HepG2 (cell line): ENCODE measurements around the gene PALM2AKAP2. TPM values are rescaled to one million over a fixed set of nuclear protein-coding genes. Genes with fewer than 3 reads are reported as not detected.

Experiments used
- ATAC-seq: fragments of 200-7000 bp; cut with Tn5 transposase; 3 replicates; pipeline ENCODE4 v1.9.1; 2020; ENCODE audit warnings: mild to moderate bottlenecking, moderate library complexity
- BruUV-seq: library from RNA; stranded (reverse); fragments of 400-500 nt; replicated peaks from 2 replicates; lab custom pipeline; 2021; lab: Mats Ljungman, UMichigan
- CTCF ChIA-PET: fragments of 300-600 bp; formaldehyde crosslinking; extraction: SDS; loops from one replicate; lab custom pipeline; 2021; ENCODE audit warnings: low total read pairs, inconsistent platforms, low intra/inter-chr PET ratio; lab: Yijun Ruan, JAX
- POLR2A ChIA-PET: fragments of 350-600 bp; sonication (Branson Sonifier 250); formaldehyde crosslinking; loops from one replicate; lab custom pipeline; 2020; ENCODE audit warnings: antibody characterized with exemption, inconsistent platforms; lab: Yijun Ruan, JAX
- DNase-seq: peaks from one replicate; pipeline ENCODE4 v3.0.0-alpha.2; 2015; ENCODE audit warnings: low spot score
- FAIRE-seq: peaks from 3 replicates; lab custom pipeline; 2011; peaks lifted over from hg19 to GRCh38; lab: Jason Lieb, UNC
- H2AFZ ChIP-seq: one replicate; pipeline ENCODE4 v1.6.1; 2011; ENCODE audit warnings: low read length, inconsistent platforms
- H3K27ac ChIP-seq: fragments of 300-600 bp; 3 replicates; pipeline ENCODE4 v1.8.0; 2011; ENCODE audit warnings: mixed run types, mild to moderate bottlenecking, mixed read lengths, low read length, inconsistent platforms; ENCODE audit not compliant: insufficient read depth; ENCODE audit errors: extremely low read length
- H3K27me3 ChIP-seq, 2 experiments: fragments of 200-600 bp in 1 of 2; 2 replicates in 1 of 2; 3 replicates in 1 of 2; pipeline versions ENCODE4 v1.6.0 to v1.8.0; 2011; ENCODE audit warnings: low read length in 2 of 2, mild to moderate bottlenecking in 2 of 2, moderate library complexity in 2 of 2, inconsistent platforms in 1 of 2; ENCODE audit not compliant: insufficient read depth in 2 of 2, control insufficient read depth in 1 of 2
- H3K36me3 ChIP-seq, 2 experiments: fragments of 200-600 bp in 1 of 2; replicated peaks in 1 of 2; 2 replicates in 1 of 2; 3 replicates in 1 of 2; pipeline versions ENCODE4 v1.5.1 to v1.8.0; 2011; ENCODE audit warnings: low read length in 2 of 2, inconsistent platforms in 1 of 2; ENCODE audit not compliant: insufficient read depth in 2 of 2, control insufficient read depth in 1 of 2
- H3K4me1 ChIP-seq: 2 replicates; pipeline ENCODE4 v1.5.1; 2012; ENCODE audit warnings: low read length, inconsistent platforms; ENCODE audit not compliant: insufficient read depth
- H3K4me2 ChIP-seq: 2 replicates; pipeline ENCODE4 v1.6.0; 2011; ENCODE audit warnings: low read depth, low read length, inconsistent platforms
- H3K4me3 ChIP-seq, 3 experiments: fragments of 200-600 bp in 1 of 3; sonication (generic), shearing (Covaris generic) in 1 of 3; replicated peaks in 1 of 3; 2 replicates each; pipeline ENCODE4 v1.5.1; 2011 to 2016; ENCODE audit warnings: low read length in 3 of 3, inconsistent platforms in 2 of 3, low read depth in 2 of 3, mild to moderate bottlenecking in 2 of 3, control low read depth in 1 of 3, mixed read lengths in 1 of 3; ENCODE audit not compliant: insufficient read depth in 1 of 3
- H3K79me2 ChIP-seq: one replicate; pipeline ENCODE4 v1.6.1; 2011; ENCODE audit warnings: low read length, inconsistent platforms; ENCODE audit not compliant: insufficient read depth
- H3K9ac ChIP-seq: 2 replicates; pipeline ENCODE4 v1.6.0; 2011; ENCODE audit warnings: mild to moderate bottlenecking, low read depth, low read length, inconsistent platforms; ENCODE audit not compliant: insufficient read depth
- H3K9me3 ChIP-seq: 2 replicates; pipeline ENCODE4 v1.5.1; 2012; ENCODE audit warnings: mild to moderate bottlenecking, low read length
- H4K20me1 ChIP-seq: 2 replicates; pipeline ENCODE4 v1.6.0; 2011; ENCODE audit warnings: inconsistent platforms, mild to moderate bottlenecking, low read length, moderate library complexity; ENCODE audit not compliant: insufficient read depth
- ARID3A ChIP-seq: IDR thresholded peaks from 2 replicates; pipeline ENCODE4 v1.6.1; 2012; ENCODE audit warnings: low read depth, low read length, improper control_type of control experiment
- ELF3 ChIP-seq: IDR thresholded peaks from 2 replicates; pipeline ENCODE4 v1.6.1; 2016; ENCODE audit warnings: missing genetic modification reagents, missing compliant biosample characterization
- EP300 ChIP-seq, 3 experiments: sonication (generic) in 1 of 3; formaldehyde crosslinking in 1 of 3; IDR thresholded peaks; 2 replicates each; pipeline versions ENCODE4 v1.5.1 to v1.6.1; 2011 to 2020; ENCODE audit warnings: low read depth in 2 of 3, low read length in 2 of 3, borderline replicate concordance in 1 of 3, improper control_type of control experiment in 1 of 3, mild to moderate bottlenecking in 1 of 3, missing genetic modification reagents in 1 of 3, moderate library complexity in 1 of 3
- FOSL1 ChIP-seq: sonication (generic); formaldehyde crosslinking; IDR thresholded peaks from 2 replicates; pipeline ENCODE4 v1.9.0; 2021; ENCODE audit warnings: missing genetic modification reagents, borderline replicate concordance
- GABPA ChIP-seq, 2 experiments: IDR thresholded peaks; 2 replicates each; pipeline ENCODE4 v1.6.1; 2011 to 2016; ENCODE audit warnings: low read depth in 2 of 2, low read length in 1 of 2, missing biosample characterization in 1 of 2, missing genetic modification characterization in 1 of 2
- GFI1 ChIP-seq: sonication (generic); formaldehyde crosslinking; IDR thresholded peaks from 2 replicates; pipeline ENCODE4 v1.5.0; 2020; ENCODE audit warnings: missing genetic modification reagents, mild to moderate bottlenecking, borderline replicate concordance
- HDAC1 ChIP-seq: sonication (generic); formaldehyde crosslinking; IDR thresholded peaks from 2 replicates; pipeline ENCODE4 v1.5.1; 2020; ENCODE audit warnings: mild to moderate bottlenecking, missing genetic modification reagents
- HMG20A ChIP-seq: IDR thresholded peaks from 2 replicates; pipeline ENCODE4 v1.6.1; 2016; ENCODE audit warnings: borderline replicate concordance
- HOXA3 ChIP-seq: sonication (generic); formaldehyde crosslinking; IDR thresholded peaks from 2 replicates; pipeline ENCODE4 v1.5.0; 2020; ENCODE audit warnings: missing genetic modification reagents
- JUN ChIP-seq: sonication (generic); formaldehyde crosslinking; IDR thresholded peaks from 2 replicates; pipeline ENCODE4 v1.4.0; 2020; ENCODE audit warnings: mild to moderate bottlenecking, missing genetic modification reagents
- KDM3A ChIP-seq: IDR thresholded peaks from 2 replicates; pipeline ENCODE4 v1.6.1; 2018; ENCODE audit warnings: low read depth, missing compliant biosample characterization
- MED1 ChIP-seq: sonication (generic); formaldehyde crosslinking; IDR thresholded peaks from 2 replicates; pipeline ENCODE4 v1.4.0; 2020; ENCODE audit warnings: missing genetic modification reagents
- NR2F1 ChIP-seq, 2 experiments: fragments of 450-650 bp in 1 of 2; formaldehyde crosslinking in 1 of 2; IDR thresholded peaks; 2 replicates each; pipeline versions ENCODE4 v1.5.0 to v1.6.1; 2016 to 2020; ENCODE audit warnings: mild to moderate bottlenecking in 1 of 2, missing compliant biosample characterization in 1 of 2, missing genetic modification reagents in 1 of 2, moderate library complexity in 1 of 2
- RARA ChIP-seq: IDR thresholded peaks from 2 replicates; pipeline ENCODE4 v1.6.1; 2016; ENCODE audit warnings: missing genetic modification reagents, missing compliant biosample characterization
- SALL1 ChIP-seq: sonication (generic); formaldehyde crosslinking; IDR thresholded peaks from 2 replicates; pipeline ENCODE4 v1.8.0; 2022; ENCODE audit warnings: mild to moderate bottlenecking, missing genetic modification reagents
- SOX5 ChIP-seq: IDR thresholded peaks from 2 replicates; pipeline ENCODE4 v1.6.1; 2016; ENCODE audit warnings: borderline replicate concordance
- TBL1XR1 ChIP-seq: fragments of 150-350 bp; IDR thresholded peaks from 2 replicates; pipeline ENCODE4 v1.6.1; 2014; ENCODE audit warnings: borderline replicate concordance, low read length; ENCODE audit not compliant: partially characterized antibody
- ZEB1 ChIP-seq: IDR thresholded peaks from 2 replicates; pipeline ENCODE4 v1.6.1; 2012; ENCODE audit warnings: mild to moderate bottlenecking, low read depth, inconsistent platforms; ENCODE audit not compliant: insufficient replicate concordance
- ZNF326 ChIP-seq: sonication (generic); formaldehyde crosslinking; IDR thresholded peaks from 2 replicates; pipeline ENCODE4 v1.4.0; 2020; ENCODE audit warnings: missing genetic modification reagents, borderline replicate concordance
- ZNF644 ChIP-seq: IDR thresholded peaks from 2 replicates; pipeline ENCODE4 v1.6.1; 2016; ENCODE audit warnings: low read depth
- ZSCAN20 ChIP-seq: sonication (generic); formaldehyde crosslinking; IDR thresholded peaks from 2 replicates; pipeline ENCODE4 v1.4.0; 2020; ENCODE audit warnings: missing genetic modification reagents, mild to moderate bottlenecking, borderline replicate concordance
- WGBS: methylation state at CpG from one replicate; pipeline ENCODE4 v1.1.6; 2017; ENCODE audit warnings: low lambda C conversion rate; 5-methylcytosine and 5-hydroxymethylcytosine counted together
- in situ Hi-C: cut with HindIII; loops from 2 replicates; pipeline ENCODE4 v1.10.0; 2017; ENCODE audit warnings: low pct_unique_long_range_greater_than_20kb; ENCODE audit not compliant: extremely low pct_ligation_motif_present
- intact Hi-C: fragments of 100-400 bp; cut with micrococcal nuclease; formaldehyde crosslinking; loops from one replicate; pipeline ENCODE4 v1.10.0; 2022; ENCODE audit not compliant: unreplicated experiment
- polyA plus RNA-seq, 8 experiments: library from polyadenylated mRNA; depleted of rRNA in 3 of 8; stranded (reverse) in 7 of 8; unstranded in 1 of 8; fragments of >200 nt; fragmentation: Illumina TruSeq in 4 of 8; extraction: Trizol in 4 of 8; gene quantifications; 2 replicates each; pipeline versions ENCODE4 v1.2.1 to v1.2.3, GENCODE V29; 2011 to 2016; ENCODE audit warnings: low read depth in 4 of 8, missing spikeins in 1 of 8, mixed read lengths in 1 of 8; ENCODE audit not compliant: insufficient read depth in 1 of 8
- total RNA-seq, 5 experiments: library from RNA; depleted of rRNA; stranded (reverse); fragments of >200 nt; fragmentation: Illumina TruSeq; extraction: Trizol; gene quantifications; 2 replicates each; pipeline ENCODE4 v1.2.3, GENCODE V29; 2016; ENCODE audit warnings: low read depth in 1 of 5
- TF ChIP-seq, protein P1 (sequence below): sonication (generic); formaldehyde crosslinking; IDR thresholded peaks from 2 replicates; pipeline ENCODE4 v1.5.1; 2020; ENCODE audit warnings: mild to moderate bottlenecking, moderate library complexity, missing genetic modification reagents

The PALM2AKAP2 gene
- total and polyA plus RNA-seq, 2 of the 13 experiments (the other 11 are each of a cell fraction or from before 2014, with no cell fraction given) = 0.25 to 1.8 TPM

- Histone ChIP-seq H2AFZ (no peak overlapping the region), H3K36me3 (no peaks in the 10 kb centered on the region), H4K20me1 (no peaks in the 10 kb centered on the region), H3K4me3 (no peak overlapping the region), H3K27ac (no peak overlapping the region), H3K9me3 (no peaks in the 10 kb centered on the region), H3K27me3 (no peaks in the 10 kb centered on the region), H3K4me2 (no peak overlapping the region), H3K4me1 (peaks cover 23% of the 10 kb centered on the region), H3K9ac (no peak overlapping the region), H3K79me2 (no peaks in the 10 kb centered on the region)
- in situ Hi-C loops (loop anchor here (5.0 kb wide), 1 partner anchor 239 kb away; no protein-coding TSS in a partner anchor), intact Hi-C loops (loop anchor here (5.0 to 10.0 kb wide), 2 partner anchors 72 to 241 kb away; no protein-coding TSS in a partner anchor)
- ChIA-PET POLR2A (no interaction called here), CTCF (no interaction called here)
- peak; percentile 15 for FAIRE-seq
- peak; percentile 86 for DNase-seq
- BruUV-seq = no TSS peak
- under 1% methylated on average over 4 of the region's 4 CpGs for WGBS
- peak; percentile 83 for ATAC-seq
- TF ChIP-seq ZNF644 (CRISPR knock-in tag) (peak; percentile 21; the same call in 1 of the 2 replicates), EP300 (IDR thresholded peaks at IDR 0.05; ENCODE audit: low read depth in 2 of 2, low read length in 2 of 2) (peak in 1 of 2 experiments; percentile 60; a peak in 1 of 4 replicates), EP300 (CRISPR knock-in tag; IDR thresholded peaks at IDR 0.05; ENCODE audit: borderline replicate concordance) (0 out of 2 replicates have a peak, but pooled peaks have one; percentile 21), GABPA (IDR thresholded peaks at IDR 0.05; ENCODE audit: low read depth, low read length) (no peak), GABPA (CRISPR knock-in tag; IDR thresholded peaks at IDR 0.05; ENCODE audit: low read depth) (peak; percentile 69), SOX5 (CRISPR knock-in tag) (peak; percentile 25; the same call in 1 of the 2 replicates), HDAC1 (CRISPR knock-in tag) (0 out of 2 replicates have a peak, but pooled peaks have one; percentile 28), SALL1 (CRISPR knock-in tag) (peak; percentile 59), ARID3A (peak; percentile 72; the same call in 1 of the 2 replicates), TBL1XR1 (peak; percentile 87), RARA (CRISPR knock-in tag) (peak; percentile 88), FOSL1 (CRISPR knock-in tag) (peak; percentile 72; the same call in 1 of the 2 replicates), JUN (CRISPR knock-in tag) (peak; percentile 66; the same call in 1 of the 2 replicates), ELF3 (CRISPR knock-in tag) (peak; percentile 78; the same call in 1 of the 2 replicates), HMG20A (CRISPR knock-in tag) (peak; percentile 91; the same call in 1 of the 2 replicates), GFI1 (CRISPR knock-in tag) (peak; percentile 45; the same call in 1 of the 2 replicates), ZSCAN20 (CRISPR knock-in tag) (no peak), MED1 (CRISPR knock-in tag) (peak; percentile 65), KDM3A (CRISPR knock-in tag) (peak; percentile 35; the same call in 1 of the 2 replicates), ZEB1 (no peak), HOXA3 (peak; percentile 17; the same call in 1 of the 2 replicates), ZNF326 (CRISPR knock-in tag) (no peak), NR2F1 (CRISPR knock-in tag; IDR thresholded peaks at IDR 0.05) (peak in 1 of 2 experiments; percentile 42; a peak in 1 of 4 replicates)
- TF ChIP-seq, protein P1, sequence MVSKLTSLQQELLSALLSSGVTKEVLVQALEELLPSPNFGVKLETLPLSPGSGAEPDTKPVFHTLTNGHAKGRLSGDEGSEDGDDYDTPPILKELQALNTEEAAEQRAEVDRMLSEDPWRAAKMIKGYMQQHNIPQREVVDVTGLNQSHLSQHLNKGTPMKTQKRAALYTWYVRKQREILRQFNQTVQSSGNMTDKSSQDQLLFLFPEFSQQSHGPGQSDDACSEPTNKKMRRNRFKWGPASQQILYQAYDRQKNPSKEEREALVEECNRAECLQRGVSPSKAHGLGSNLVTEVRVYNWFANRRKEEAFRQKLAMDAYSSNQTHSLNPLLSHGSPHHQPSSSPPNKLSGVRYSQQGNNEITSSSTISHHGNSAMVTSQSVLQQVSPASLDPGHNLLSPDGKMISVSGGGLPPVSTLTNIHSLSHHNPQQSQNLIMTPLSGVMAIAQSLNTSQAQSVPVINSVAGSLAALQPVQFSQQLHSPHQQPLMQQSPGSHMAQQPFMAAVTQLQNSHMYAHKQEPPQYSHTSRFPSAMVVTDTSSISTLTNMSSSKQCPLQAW (CRISPR knock-in tag) = peak; percentile 31; the same call in 1 of the 2 replicates
Measured at GRCh38 chr9:109816490-109816889, 36.5 kb downstream of the PALM2AKAP2 start.
